HG02852 (cell line): ENCODE results near the gene GPX3.

ENCODE experiments used
- ATAC-seq: cut with Tn5 transposase; IDR thresholded peaks from one replicate; pipeline ENCODE4 v1.9.1; 2021; ENCODE audit warnings: mild to moderate bottlenecking, moderate library complexity; ENCODE audit not compliant: unreplicated experiment

Gene GPX3

GRCh38 chr5:151012862-151013261 is 7.5 kb upstream of the GPX3 start:
- ATAC-seq = no peak

GRCh38 chr5:151014680-151015343 is 5.6 kb upstream of the GPX3 start:
- ATAC-seq = no peak

DNA sequence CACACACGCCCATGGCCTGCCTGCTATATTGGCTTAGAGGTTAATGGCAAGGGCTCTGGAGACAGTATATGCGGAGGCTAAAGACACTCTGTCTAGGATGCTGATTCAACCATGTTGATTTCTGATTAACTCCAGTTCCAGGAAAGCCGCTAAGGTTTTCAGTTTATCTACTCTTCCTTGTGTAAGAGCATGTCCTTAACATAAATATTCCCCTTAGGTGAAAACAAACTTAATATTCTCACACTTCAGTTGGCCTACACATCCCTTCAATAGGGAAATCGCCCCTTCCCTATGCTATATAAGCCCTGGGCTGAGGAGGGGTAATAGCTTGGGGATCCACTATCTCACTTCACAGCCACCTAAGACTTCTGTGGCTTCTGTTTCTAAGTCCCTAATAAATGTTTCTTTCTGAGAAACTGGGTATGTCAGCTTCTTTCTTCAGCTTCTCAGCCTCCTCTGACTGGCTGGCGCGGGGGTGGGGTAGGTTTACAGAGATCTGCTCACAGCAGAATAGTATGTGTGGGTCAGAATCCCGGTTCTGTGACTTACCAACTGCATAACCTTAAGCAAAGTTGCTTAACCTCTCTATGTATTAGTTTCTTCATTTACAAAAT is 4.3 kb upstream of the GPX3 start:
- ATAC-seq = no peak

DNA sequence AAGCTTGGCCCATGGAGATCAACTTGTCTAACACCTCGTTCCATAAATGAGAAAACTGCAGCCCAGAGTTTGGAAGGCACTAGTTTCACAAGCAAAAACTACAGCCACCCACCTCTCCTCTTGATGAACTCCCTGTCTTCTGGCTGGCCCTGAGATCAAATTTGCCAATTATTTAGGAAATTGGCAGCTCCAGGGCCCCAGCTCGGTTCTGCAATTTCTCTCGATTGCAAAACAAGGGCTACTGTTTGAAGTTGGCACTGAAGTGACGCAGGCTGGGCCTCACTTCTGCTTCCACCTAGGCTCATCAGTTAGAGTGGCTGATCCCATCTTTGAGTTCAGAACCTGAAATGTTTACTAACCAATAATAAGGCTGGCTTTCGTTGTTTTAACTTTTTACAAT is 3.7 kb upstream of the GPX3 start:
- ATAC-seq = no peak

- no peak for ATAC-seq
Observed at GRCh38 chr5:151017897-151018296, 2.5 kb upstream of the GPX3 start.

GRCh38 chr5:151018846-151019245 is 1.5 kb upstream of the GPX3 start:
- no peak for ATAC-seq

- ATAC-seq = no peak
Observed at GRCh38 chr5:151019331-151019730, 1.1 kb upstream of the GPX3 start.

DNA sequence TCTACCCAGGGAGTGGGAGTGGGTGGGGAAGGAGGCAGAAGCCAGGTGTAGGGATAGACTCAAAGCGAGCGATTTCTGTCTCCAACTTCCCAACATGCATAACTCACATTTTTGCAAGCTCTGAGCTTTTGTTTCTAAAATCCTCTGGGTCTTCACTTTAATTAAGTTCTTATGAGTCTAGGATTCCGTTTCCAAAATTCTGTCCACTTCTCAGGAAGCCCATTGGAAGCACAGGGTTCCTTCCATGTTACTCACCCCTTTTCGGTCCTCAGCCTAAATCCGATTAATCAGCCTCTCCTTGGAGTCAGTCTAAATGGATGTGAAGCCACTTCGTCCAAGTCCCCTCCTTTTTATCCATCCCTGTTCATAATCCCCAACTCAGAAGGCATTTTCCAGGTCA is 1.4 kb downstream of the GPX3 start:
- ATAC-seq = no peak

GRCh38 chr5:151022511-151023018 is 2.2 kb downstream of the GPX3 start:
- no peak for ATAC-seq

DNA sequence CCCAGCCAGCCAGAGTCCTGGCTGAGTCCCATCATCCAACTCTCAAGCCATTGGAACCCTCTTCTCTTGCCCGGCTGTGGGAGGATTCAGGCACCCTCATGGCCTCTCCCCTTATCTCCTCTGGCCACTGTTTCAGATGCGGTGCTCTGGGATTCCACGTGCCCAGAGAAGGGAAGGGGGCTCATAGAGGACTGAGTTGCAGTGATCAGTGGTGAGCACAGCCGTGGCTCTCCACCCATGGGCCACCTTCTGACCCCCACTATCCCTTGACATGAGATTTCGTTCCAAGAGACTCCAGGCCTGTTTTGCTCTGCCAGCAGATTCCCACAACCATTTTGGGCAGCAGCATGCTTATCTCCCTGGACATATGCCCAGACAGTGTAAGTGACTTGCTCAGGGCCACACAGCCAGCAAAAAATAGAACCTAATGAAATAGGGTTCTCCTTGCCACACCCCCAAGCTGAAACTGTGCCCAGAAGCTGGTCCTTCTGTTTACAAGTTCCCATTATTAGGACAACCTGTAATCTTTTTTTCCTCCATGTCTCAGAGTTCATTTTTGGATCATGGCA is 2.7 kb downstream of the GPX3 start:
- ATAC-seq = no peak

- no peak for ATAC-seq
Observed at GRCh38 chr5:151023651-151024050, 3.3 kb downstream of the GPX3 start.

- ATAC-seq = no peak
Observed at GRCh38 chr5:151024440-151025249, 4.3 kb downstream of the GPX3 start.

DNA sequence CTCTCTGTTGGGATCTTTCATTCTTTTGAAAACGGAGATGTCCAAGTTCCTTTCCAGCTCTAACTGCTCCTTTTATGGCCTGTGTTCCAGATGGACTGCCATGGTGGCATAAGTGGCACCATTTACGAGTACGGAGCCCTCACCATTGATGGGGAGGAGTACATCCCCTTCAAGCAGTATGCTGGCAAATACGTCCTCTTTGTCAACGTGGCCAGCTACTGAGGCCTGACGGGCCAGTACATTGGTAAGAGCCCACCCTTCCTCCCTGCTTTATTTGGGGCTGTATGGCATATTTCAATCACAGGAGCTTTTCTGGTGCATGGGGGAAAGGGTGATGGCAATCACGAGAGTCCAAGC is 4.8 kb downstream of the GPX3 start:
- ATAC-seq = no peak

- no peak for ATAC-seq
Observed at GRCh38 chr5:151026088-151026487, 5.7 kb downstream of the GPX3 start.

- ATAC-seq = no peak
Observed at GRCh38 chr5:151026679-151027078, 6.3 kb downstream of the GPX3 start.

DNA sequence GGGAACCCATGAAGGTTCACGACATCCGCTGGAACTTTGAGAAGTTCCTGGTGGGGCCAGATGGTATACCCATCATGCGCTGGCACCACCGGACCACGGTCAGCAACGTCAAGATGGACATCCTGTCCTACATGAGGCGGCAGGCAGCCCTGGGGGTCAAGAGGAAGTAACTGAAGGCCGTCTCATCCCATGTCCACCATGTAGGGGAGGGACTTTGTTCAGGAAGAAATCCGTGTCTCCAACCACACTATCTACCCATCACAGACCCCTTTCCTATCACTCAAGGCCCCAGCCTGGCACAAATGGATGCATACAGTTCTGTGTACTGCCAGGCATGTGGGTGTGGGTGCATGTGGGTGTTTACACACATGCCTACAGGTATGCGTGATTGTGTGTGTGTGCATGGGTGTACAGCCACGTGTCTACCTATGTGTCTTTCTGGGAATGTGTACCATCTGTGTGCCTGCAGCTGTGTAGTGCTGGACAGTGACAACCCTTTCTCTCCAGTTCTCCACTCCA is 7.6 kb downstream of the GPX3 start:
- no peak for ATAC-seq

DNA sequence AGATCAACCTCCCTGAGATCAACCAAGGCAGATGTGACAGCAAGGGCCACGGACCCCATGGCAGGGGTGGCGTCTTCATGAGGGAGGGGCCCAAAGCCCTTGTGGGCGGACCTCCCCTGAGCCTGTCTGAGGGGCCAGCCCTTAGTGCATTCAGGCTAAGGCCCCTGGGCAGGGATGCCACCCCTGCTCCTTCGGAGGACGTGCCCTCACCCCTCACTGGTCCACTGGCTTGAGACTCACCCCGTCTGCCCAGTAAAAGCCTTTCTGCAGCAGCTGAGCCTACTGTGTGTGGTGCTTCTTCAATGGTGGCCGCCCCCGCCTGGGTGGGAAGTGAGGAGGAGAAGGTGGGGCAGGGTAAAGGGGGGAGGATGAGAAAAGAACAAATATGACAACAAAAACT is 8.3 kb downstream of the GPX3 start:
- ATAC-seq = no peak

- ATAC-seq = no peak
Observed at GRCh38 chr5:151029179-151030055, 9.0 kb downstream of the GPX3 start.

DNA sequence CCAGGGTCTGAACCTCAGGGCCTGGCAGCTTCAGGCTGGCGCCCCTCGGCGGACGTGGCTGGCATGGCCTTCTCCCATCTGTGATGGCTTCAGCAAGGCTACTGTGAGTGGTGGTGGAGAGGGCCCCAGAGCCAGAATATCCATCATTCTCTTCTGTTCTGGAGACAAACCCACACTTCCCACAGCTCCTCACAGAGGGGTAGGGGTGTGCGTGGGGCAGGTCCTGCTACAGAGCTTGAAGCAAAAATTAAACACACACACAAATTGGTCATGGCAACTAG is 9.6 kb downstream of the GPX3 start:
- no peak for ATAC-seq

DNA sequence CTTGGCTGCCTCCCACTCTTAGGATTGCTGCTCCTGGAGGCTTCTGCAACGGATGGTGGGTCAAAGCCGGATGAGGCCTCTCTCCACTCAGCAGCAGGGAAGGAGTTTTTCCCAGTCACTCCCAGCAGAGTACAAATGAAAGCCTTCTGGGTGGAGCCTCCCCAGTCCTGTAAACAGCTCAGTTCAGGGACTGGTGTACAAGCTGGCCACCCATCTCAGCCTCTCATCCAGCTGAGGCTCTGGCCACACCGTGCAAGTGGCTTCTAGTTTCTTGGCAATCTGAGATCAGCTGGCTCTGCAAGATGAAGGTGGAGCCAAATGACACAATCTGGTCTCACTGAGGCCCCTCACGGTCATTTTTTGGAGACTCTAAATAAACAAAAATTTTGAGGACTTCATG is 10.0 kb downstream of the GPX3 start:
- ATAC-seq = no peak

- no peak for ATAC-seq
Observed at GRCh38 chr5:151031554-151031953, 11.2 kb downstream of the GPX3 start.
